Neural crest cell (in vitro differentiated cells): Measurements from ENCODE around the gene ADGRL4. TPM values are rescaled to one million over a fixed set of nuclear protein-coding genes. Genes with fewer than 3 reads are reported as not detected.

Source experiments
- DNase-seq: peaks from one replicate; pipeline ENCODE4 v3.0.0; 2021; ENCODE audit warnings: low read depth, mixed read lengths, low spot score
- H3K27ac Mint-ChIP-seq: one replicate; pipeline ENCODE4 v1.8.0; 2021; ENCODE audit warnings: mild to moderate bottlenecking, mixed read lengths; ENCODE audit not compliant: unreplicated experiment
- H3K27me3 Mint-ChIP-seq: 2 replicates; pipeline ENCODE4 v1.8.0; 2021; ENCODE audit warnings: low read depth, mild to moderate bottlenecking, mixed read lengths
- H3K36me3 Mint-ChIP-seq: 2 replicates; pipeline ENCODE4 v1.8.0; 2021; ENCODE audit warnings: low read depth, mild to moderate bottlenecking, mixed read lengths
- H3K4me1 Mint-ChIP-seq: 2 replicates; pipeline ENCODE4 v1.8.0; 2021; ENCODE audit warnings: mixed read lengths
- H3K4me3 Mint-ChIP-seq: one replicate; pipeline ENCODE4 v1.8.0; 2021; ENCODE audit warnings: mild to moderate bottlenecking, mixed read lengths
- H3K9me3 Mint-ChIP-seq: 2 replicates; pipeline ENCODE4 v1.8.0; 2021; ENCODE audit warnings: mixed read lengths
- CTCF ChIP-seq: fragments of 200-600 bp; sonication (generic); conservative IDR thresholded peaks from 2 replicates; pipeline ENCODE4 v1.5.0; 2021; ENCODE audit warnings: antibody characterized with exemption, mild to moderate bottlenecking
- total RNA-seq: library from RNA; stranded (reverse); gene quantifications from 2 replicates; pipeline ENCODE4 v1.2.1, GENCODE V29; 2021

Gene ADGRL4
- total RNA-seq, 1 donor from 2014 or later, result 0.98 TPM

GRCh38 chr1:79042539-79042938 is 36.0 kb upstream of the ADGRL4 start:
- Mint-ChIP-seq H3K9me3 (peaks cover 9% of the 10 kb centered on the region), H3K27ac (no peak overlapping the region)

GRCh38 chr1:79042117-79042516 is 35.6 kb upstream of the ADGRL4 start:
- no peaks in the 10 kb centered on the region for H3K4me1 Mint-ChIP-seq
- peaks cover 13% of the 10 kb centered on the region for H3K36me3 Mint-ChIP-seq
- H3K9me3 Mint-ChIP-seq, result peaks cover 13% of the 10 kb centered on the region
- TF ChIP-seq CTCF, result no peak
- H3K4me3 Mint-ChIP-seq, result no peak overlapping the region
- DNase-seq, result no peak
- H3K27ac Mint-ChIP-seq, result no peak overlapping the region
- H3K27me3 Mint-ChIP-seq, result no peaks in the 10 kb centered on the region

More at GRCh38 chr1:79042539-79042938, 36.0 kb upstream of the ADGRL4 start:
- Mint-ChIP-seq H3K36me3 (peaks cover 9% of the 10 kb centered on the region), H3K4me1 (no peaks in the 10 kb centered on the region), H3K27me3 (no peaks in the 10 kb centered on the region), H3K4me3 (no peak overlapping the region)
- TF ChIP-seq CTCF, result no peak
- DNase-seq, result no peak

- Mint-ChIP-seq H3K27me3 (no peaks in the 10 kb centered on the region), H3K36me3 (peaks cover 13% of the 10 kb centered on the region), H3K4me1 (no peaks in the 10 kb centered on the region), H3K4me3 (no peak overlapping the region), H3K9me3 (peaks cover 13% of the 10 kb centered on the region), H3K27ac (no peak overlapping the region)
- DNase-seq, result no peak
- TF ChIP-seq CTCF, result no peak
Measured at GRCh38 chr1:79041666-79042065, 35.1 kb upstream of the ADGRL4 start.

- H3K9me3 Mint-ChIP-seq, result peaks cover 19% of the 10 kb centered on the region
- H3K4me1 Mint-ChIP-seq, result no peaks in the 10 kb centered on the region
- H3K27me3 Mint-ChIP-seq, result no peaks in the 10 kb centered on the region
- H3K27ac Mint-ChIP-seq, result no peak overlapping the region
- no peak overlapping the region for H3K4me3 Mint-ChIP-seq
- peaks cover 18% of the 10 kb centered on the region for H3K36me3 Mint-ChIP-seq
- no peak for DNase-seq
- TF ChIP-seq CTCF, result no peak
Measured at GRCh38 chr1:79040424-79041082, 34.0 kb upstream of the ADGRL4 start.

- no peak for DNase-seq
- no peak overlapping the region for H3K4me3 Mint-ChIP-seq
- H3K36me3 Mint-ChIP-seq, result peaks cover 18% of the 10 kb centered on the region
- no peak overlapping the region for H3K27ac Mint-ChIP-seq
- no peaks in the 10 kb centered on the region for H3K27me3 Mint-ChIP-seq
- TF ChIP-seq CTCF, result no peak
- H3K9me3 Mint-ChIP-seq, result peaks cover 19% of the 10 kb centered on the region
- H3K4me1 Mint-ChIP-seq, result no peaks in the 10 kb centered on the region
Measured at GRCh38 chr1:79037085-79037484, 30.6 kb upstream of the ADGRL4 start.
